ENCODE data around the gene RRP12. TPM values are rescaled to one million over a fixed set of nuclear protein-coding genes. Genes with fewer than 3 reads are reported as not detected.

Gene RRP12
- total and polyA plus RNA-seq, 3 experiments from 2014 or later = 11.6 to 111 (median 102) TPM

DNA sequence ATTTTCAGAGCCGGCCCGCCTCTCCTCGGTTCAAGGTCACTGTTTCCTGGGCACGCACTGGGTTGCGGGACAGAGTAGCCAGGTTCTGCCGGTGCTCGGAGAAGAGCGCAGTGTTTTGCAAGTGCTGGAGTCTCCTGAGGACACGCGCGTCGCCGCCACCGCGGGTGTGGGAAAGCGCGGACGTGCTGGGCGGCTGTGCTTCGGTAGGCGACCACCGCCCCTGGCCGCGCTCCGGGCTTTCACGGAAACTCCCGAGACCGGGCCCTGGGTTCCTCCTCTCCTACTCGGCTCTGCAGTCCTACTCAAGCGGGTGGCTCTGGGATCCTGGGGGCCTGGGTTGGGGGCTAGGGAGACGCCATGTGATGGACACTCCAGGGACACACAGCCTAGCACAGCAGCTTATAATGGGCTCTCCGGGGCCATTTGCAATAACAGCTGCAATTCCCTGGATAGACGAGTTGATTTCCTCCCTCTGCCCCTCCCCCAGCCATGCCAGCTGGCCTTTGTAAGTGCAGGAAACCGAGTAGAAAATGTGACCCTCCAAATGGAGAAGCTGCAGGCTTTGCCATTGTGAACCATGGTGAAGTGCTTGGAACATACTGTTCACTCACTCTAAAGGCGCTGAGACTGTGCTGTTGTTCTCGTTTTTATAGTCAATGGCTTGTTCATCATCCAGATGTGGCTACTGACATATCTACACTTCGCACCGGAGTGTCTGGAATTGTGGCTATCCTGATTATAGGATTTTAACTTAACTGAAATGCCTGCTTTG, 79.9 kb downstream of the RRP12 start:
- peak overlapping the region; percentile 91 to 98 (median 95) for H3K27ac Mint-ChIP-seq
- POLR2A ChIA-PET = interaction anchor here (1.5 kb wide), 1 partner anchor 12 kb away, joined by 11 read pairs; no protein-coding TSS in a partner anchor
- CTCF ChIA-PET = interaction anchor here (1.9 to 2.9 kb wide), 2 partner anchors 11 to 42 kb away, joined by 6 to 12 read pairs; no protein-coding TSS in a partner anchor
- peaks cover 0 to 1% of the 10 kb centered on the region in 2 donors for H3K27me3 Mint-ChIP-seq
- peak overlapping the region; percentile 70 for H3K4me3 ChIP-seq (ENCODE audit: low read length)
- peak overlapping the region; percentile 90 to 95 (median 91) for H3K4me3 Mint-ChIP-seq
- H3K9me3 ChIP-seq (ENCODE audit: low read length) = no peaks in the 10 kb centered on the region
- peaks cover 30 to 34% (median 32%) of the 10 kb centered on the region in 3 donors for H3K4me1 Mint-ChIP-seq
- H3K9me3 Mint-ChIP-seq = no peaks in the 10 kb centered on the region
- no peaks in the 10 kb centered on the region for H3K36me3 ChIP-seq (ENCODE audit: insufficient read depth, low read length)
- peak in 1 of 5 donors; percentile 15 for DNase-seq
- peak overlapping the region; percentile 99 for H3K27ac ChIP-seq (ENCODE audit: low read depth, low read length)
- H3K27me3 ChIP-seq (ENCODE audit: insufficient read depth, low read length, poor library complexity, severe bottlenecking) = no peaks in the 10 kb centered on the region
- H3K36me3 Mint-ChIP-seq = peaks cover 0 to 16% (median 0%) of the 10 kb centered on the region in 3 donors
- peaks cover 23% of the 10 kb centered on the region for H3K4me1 ChIP-seq (ENCODE audit: insufficient read depth, low read length)

DNA sequence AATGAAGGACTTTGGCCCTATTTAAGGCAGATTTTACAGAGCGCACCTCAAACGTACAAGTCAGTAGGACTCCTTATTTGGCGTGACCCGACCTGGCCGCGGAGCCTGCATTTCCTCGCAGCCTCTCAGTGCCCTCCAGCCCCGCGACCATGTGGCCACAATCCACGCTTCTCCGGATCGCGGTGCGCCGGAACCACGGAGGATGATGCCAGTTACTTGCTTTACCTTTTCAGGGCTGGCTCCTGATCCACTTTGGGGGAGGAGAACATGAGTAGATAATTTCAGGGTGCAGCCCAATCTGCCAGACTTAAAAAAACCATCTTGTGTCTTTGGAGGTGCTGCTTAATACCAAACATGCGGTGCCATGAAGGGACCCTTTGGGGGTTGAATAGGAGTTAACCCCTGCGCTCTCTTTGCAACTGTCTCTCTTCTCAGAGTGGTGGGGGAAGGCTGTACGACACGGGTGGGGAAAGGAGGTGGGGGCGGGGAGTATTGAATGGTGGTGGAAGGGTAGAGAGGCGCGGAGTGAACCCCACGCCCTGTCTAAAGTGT, 80.6 kb downstream of the RRP12 start:
- Histone ChIP-seq H3K27ac (ENCODE audit: low read depth, low read length) (peak overlapping the region; percentile 99), H3K9me3 (ENCODE audit: low read length) (no peaks in the 10 kb centered on the region), H3K27me3 (ENCODE audit: insufficient read depth, low read length, poor library complexity, severe bottlenecking) (no peaks in the 10 kb centered on the region), H3K4me3 (ENCODE audit: low read length) (peak overlapping the region; percentile 70), H3K4me1 (ENCODE audit: insufficient read depth, low read length) (peaks cover 23% of the 10 kb centered on the region), H3K36me3 (ENCODE audit: insufficient read depth, low read length) (no peaks in the 10 kb centered on the region)
- H3K9me3 Mint-ChIP-seq = no peaks in the 10 kb centered on the region
- peaks cover 0 to 1% of the 10 kb centered on the region in 2 donors for H3K27me3 Mint-ChIP-seq
- peaks cover 27 to 34% (median 32%) of the 10 kb centered on the region in 3 donors for H3K4me1 Mint-ChIP-seq
- peak overlapping the region; percentile 91 to 98 (median 95) for H3K27ac Mint-ChIP-seq
- H3K36me3 Mint-ChIP-seq = peaks cover 0 to 16% (median 0%) of the 10 kb centered on the region in 3 donors
- ChIA-PET POLR2A (interaction anchor here (0.6 to 3.5 kb wide), 6 partner anchors 8 to 109 kb away, joined by 3 to 75 read pairs (median 6); partner anchors contain the start of genes ARHGAP19 and FRAT2), CTCF (interaction anchor here (1.0 to 2.9 kb wide), 6 partner anchors 12 to 81 kb away, joined by 3 to 41 read pairs (median 6); partner anchors contain the start of genes FRAT2 and RRP12)
- H3K4me3 Mint-ChIP-seq = peak overlapping the region; percentile 90 to 95 (median 91)
- peak in 4 of 5 donors; percentile 4 to 60 (median 31) for DNase-seq

DNA sequence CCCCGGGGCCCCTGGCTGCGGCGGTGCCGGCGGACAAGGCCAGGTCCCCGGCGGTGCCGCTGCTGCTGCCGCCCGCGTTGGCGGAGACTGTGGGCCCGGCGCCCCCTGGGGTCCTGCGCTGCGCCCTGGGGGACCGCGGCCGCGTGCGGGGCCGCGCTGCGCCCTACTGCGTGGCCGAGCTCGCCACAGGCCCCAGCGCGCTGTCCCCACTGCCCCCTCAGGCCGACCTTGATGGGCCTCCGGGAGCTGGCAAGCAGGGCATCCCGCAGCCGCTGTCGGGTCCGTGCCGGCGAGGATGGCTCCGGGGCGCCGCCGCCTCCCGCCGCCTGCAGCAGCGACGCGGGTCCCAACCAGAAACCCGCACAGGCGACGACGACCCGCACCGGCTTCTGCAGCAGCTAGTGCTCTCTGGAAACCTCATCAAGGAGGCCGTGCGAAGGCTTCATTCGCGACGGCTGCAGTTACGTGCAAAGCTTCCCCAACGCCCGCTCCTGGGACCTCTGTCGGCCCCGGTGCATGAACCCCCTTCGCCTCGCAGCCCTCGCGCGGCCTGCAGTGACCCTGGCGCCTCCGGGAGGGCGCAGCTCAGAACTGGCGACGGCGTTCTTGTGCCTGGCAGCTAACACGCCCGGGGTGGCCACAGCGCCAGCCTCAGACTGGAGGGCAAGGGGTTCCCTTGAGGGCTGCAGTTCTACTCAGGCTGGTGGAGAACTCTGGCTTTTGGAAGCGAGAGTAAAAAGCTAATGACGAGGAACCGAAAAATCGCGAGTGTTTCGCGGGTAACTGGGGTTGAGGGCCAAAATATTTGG, 81.3 kb downstream of the RRP12 start:
- H3K36me3 ChIP-seq (ENCODE audit: insufficient read depth, low read length) = no peaks in the 10 kb centered on the region
- H3K4me1 ChIP-seq (ENCODE audit: insufficient read depth, low read length) = peaks cover 23% of the 10 kb centered on the region
- ChIA-PET POLR2A (interaction anchor here (0.6 to 3.5 kb wide), 8 partner anchors 9 to 125 kb away, joined by 3 to 75 read pairs (median 5); partner anchors contain the start of genes ARHGAP19, FRAT2 and RRP12), CTCF (interaction anchor here (1.0 to 2.9 kb wide), 7 partner anchors 12 to 82 kb away, joined by 3 to 41 read pairs (median 6); partner anchors contain the start of genes ARHGAP19, FRAT2 and RRP12)
- H3K4me3 ChIP-seq (ENCODE audit: low read length) = peak overlapping the region; percentile 70
- peak; percentile 49 to 80 (median 65) for DNase-seq
- peak overlapping the region; percentile 99 for H3K27ac ChIP-seq (ENCODE audit: low read depth, low read length)
- H3K27ac Mint-ChIP-seq = peak overlapping the region; percentile 91 to 98 (median 95)
- no peaks in the 10 kb centered on the region for H3K27me3 ChIP-seq (ENCODE audit: insufficient read depth, low read length, poor library complexity, severe bottlenecking)
- no peaks in the 10 kb centered on the region for H3K9me3 ChIP-seq (ENCODE audit: low read length)
- H3K9me3 Mint-ChIP-seq = no peaks in the 10 kb centered on the region
- H3K36me3 Mint-ChIP-seq = peaks cover 0 to 16% (median 0%) of the 10 kb centered on the region in 3 donors
- peaks cover 27 to 34% (median 32%) of the 10 kb centered on the region in 3 donors for H3K4me1 Mint-ChIP-seq
- H3K27me3 Mint-ChIP-seq = peaks cover 0 to 1% of the 10 kb centered on the region in 2 donors
- H3K4me3 Mint-ChIP-seq = peak overlapping the region; percentile 90 to 95 (median 91)

DNA sequence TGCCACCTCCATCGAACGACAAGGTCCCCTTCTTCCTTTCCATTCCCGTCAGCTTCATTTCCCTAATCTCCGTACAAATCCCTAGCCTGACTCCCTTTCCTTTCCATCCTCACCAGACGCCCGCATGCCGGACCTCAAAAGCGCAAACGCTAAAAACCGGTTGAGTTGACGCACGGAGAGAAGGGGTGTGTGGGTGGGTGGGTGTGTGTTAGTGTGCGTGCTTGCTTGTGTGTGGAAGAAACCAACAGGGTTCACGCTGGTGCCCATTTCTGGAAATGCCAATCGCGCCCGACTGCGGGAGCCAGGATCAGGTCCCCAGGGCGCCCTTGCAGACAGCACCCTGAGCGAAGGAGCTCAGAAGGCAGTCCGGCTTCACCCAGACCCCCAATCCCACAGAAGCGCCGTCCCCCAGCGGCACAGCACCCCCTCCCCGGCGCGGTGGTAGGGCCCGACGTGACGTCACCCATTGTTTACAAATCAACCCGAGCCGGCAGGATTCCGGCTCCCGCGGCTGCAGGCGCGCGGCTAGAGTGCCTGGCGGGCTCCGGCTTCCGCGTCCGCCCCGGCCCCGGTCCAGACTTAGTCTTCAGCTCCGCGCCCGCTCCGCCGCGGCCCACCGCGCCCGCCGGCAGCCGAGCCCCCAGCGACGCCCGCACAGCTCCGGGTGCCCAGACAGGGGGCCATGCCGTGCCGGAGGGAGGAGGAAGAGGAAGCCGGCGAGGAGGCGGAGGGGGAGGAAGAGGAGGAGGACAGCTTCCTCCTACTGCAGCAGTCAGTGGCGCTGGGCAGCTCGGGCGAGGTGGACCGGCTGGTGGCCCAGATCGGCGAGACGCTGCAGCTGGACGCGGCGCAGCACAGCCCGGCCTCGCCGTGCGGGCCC, 82.1 kb downstream of the RRP12 start, which contains the start of gene FRAT1:
TSS of gene FRAT1 (plus strand) at position 500 of the 880 bp plus-strand sequence. CDS start at position 683, 183 bp downstream.
- Histone ChIP-seq H3K27me3 (ENCODE audit: insufficient read depth, low read length, poor library complexity, severe bottlenecking) (no peaks in the 10 kb centered on the region), H3K4me1 (ENCODE audit: insufficient read depth, low read length) (peaks cover 23% of the 10 kb centered on the region), H3K27ac (ENCODE audit: low read depth, low read length) (peak within 1 kb of the TSS; percentile 99), H3K36me3 (ENCODE audit: insufficient read depth, low read length) (no peaks in the 10 kb centered on the region), H3K4me3 (ENCODE audit: low read length) (peak within 1 kb of the TSS; percentile 79), H3K9me3 (ENCODE audit: low read length) (no peaks in the 10 kb centered on the region)
- peak; percentile 86 to 96 (median 94) for DNase-seq
- POLR2A ChIA-PET = interaction anchor here (0.8 to 3.5 kb wide), 7 partner anchors 8 to 126 kb away, joined by 3 to 75 read pairs (median 6); partner anchors contain the start of genes ARHGAP19, FRAT2 and RRP12
- peak within 1 kb of the TSS; percentile 94 to 99 (median 95) for H3K4me3 Mint-ChIP-seq
- H3K27me3 Mint-ChIP-seq = peaks cover 0 to 1% of the 10 kb centered on the region in 2 donors
- peaks cover 0 to 16% (median 0%) of the 10 kb centered on the region in 3 donors for H3K36me3 Mint-ChIP-seq
- CTCF ChIA-PET = interaction anchor here (0.9 to 2.9 kb wide), 7 partner anchors 11 to 126 kb away, joined by 3 to 41 read pairs (median 6); partner anchors contain the start of genes ARHGAP19, FRAT2 and RRP12
- H3K9me3 Mint-ChIP-seq = no peaks in the 10 kb centered on the region
- peak within 1 kb of the TSS; percentile 97 to 100 (median 100) for H3K27ac Mint-ChIP-seq
- peaks cover 27 to 34% (median 32%) of the 10 kb centered on the region in 3 donors for H3K4me1 Mint-ChIP-seq

DNA sequence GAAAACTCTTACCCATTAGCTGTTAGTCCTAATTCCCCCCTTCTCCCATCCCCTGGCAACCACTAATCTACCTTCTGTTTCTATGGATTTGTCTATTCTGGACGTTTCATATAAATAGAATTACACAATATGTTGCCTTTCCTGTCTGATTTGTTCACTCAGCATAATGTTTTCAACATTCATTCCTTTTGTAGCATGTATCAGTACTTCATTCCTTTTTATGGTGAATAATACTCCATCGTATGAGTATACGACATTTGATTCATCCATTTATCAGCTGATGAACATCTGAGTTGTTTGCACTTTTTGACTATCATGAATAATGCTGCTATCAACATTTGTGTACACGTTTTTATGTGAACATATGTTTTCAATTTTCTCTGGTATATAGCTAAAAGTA, 86.5 kb downstream of the RRP12 start:
- ChIA-PET CTCF (interaction anchor here (1.5 kb wide), 1 partner anchor 19 kb away, joined by 5 read pairs; no protein-coding TSS in a partner anchor), POLR2A (no interaction called here)
- Histone ChIP-seq H3K36me3 (ENCODE audit: insufficient read depth, low read length) (no peaks in the 10 kb centered on the region), H3K4me1 (ENCODE audit: insufficient read depth, low read length) (no peaks in the 10 kb centered on the region), H3K4me3 (ENCODE audit: low read length) (no peak overlapping the region), H3K27ac (ENCODE audit: low read depth, low read length) (no peak overlapping the region), H3K9me3 (ENCODE audit: low read length) (no peaks in the 10 kb centered on the region), H3K27me3 (ENCODE audit: insufficient read depth, low read length, poor library complexity, severe bottlenecking) (no peaks in the 10 kb centered on the region)
- peaks cover 5 to 6% (median 6%) of the 10 kb centered on the region in 3 donors for H3K4me1 Mint-ChIP-seq
- DNase-seq = no peak
- no peak overlapping the region for H3K4me3 Mint-ChIP-seq
- peak overlapping the region in 1 of 8 donors; percentile 14 for H3K27ac Mint-ChIP-seq
- no peaks in the 10 kb centered on the region for H3K9me3 Mint-ChIP-seq
- H3K27me3 Mint-ChIP-seq = peaks cover 0 to 1% of the 10 kb centered on the region in 2 donors
- peaks cover 0 to 7% (median 0%) of the 10 kb centered on the region in 3 donors for H3K36me3 Mint-ChIP-seq

DNA sequence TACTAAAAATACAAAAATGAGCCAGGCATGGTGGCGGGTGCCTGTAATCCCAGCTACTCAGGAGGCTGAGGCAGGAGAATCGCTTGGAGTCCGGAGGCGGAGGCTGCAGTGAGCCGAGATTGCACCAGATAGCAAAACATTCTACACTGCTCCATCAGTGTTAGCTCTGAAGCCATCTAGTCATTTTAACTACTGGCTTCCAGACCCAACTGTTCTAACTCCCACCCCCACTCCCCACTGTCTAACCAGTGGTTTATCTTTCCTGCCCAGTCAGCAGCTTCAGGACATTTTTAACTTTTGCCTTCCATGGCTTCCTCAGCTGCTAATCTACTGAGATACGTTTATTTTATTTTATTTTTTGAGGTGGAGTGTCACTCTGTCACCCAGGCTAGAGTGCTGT, 88.2 kb downstream of the RRP12 start:
- Mint-ChIP-seq H3K27me3 (no peaks in the 10 kb centered on the region), H3K27ac (no peak overlapping the region), H3K4me1 (no peaks in the 10 kb centered on the region), H3K4me3 (no peak overlapping the region), H3K36me3 (no peaks in the 10 kb centered on the region), H3K9me3 (no peaks in the 10 kb centered on the region)
- H3K9me3 ChIP-seq (ENCODE audit: low read length) = no peaks in the 10 kb centered on the region
- no peaks in the 10 kb centered on the region for H3K4me1 ChIP-seq (ENCODE audit: insufficient read depth, low read length)
- no peak overlapping the region for H3K4me3 ChIP-seq (ENCODE audit: low read length)
- no peak for DNase-seq
- ChIA-PET POLR2A (interaction anchor here (0.6 kb wide), 1 partner anchor 45 kb away, joined by 6 read pairs; no protein-coding TSS in a partner anchor), CTCF (interaction anchor here (1.8 kb wide), 1 partner anchor 34 kb away, joined by 5 read pairs; no protein-coding TSS in a partner anchor)
- H3K27me3 ChIP-seq (ENCODE audit: insufficient read depth, low read length, poor library complexity, severe bottlenecking) = no peaks in the 10 kb centered on the region
- no peaks in the 10 kb centered on the region for H3K36me3 ChIP-seq (ENCODE audit: insufficient read depth, low read length)
- H3K27ac ChIP-seq (ENCODE audit: low read depth, low read length) = no peak overlapping the region

Measured in CD8-positive, alpha-beta memory T cell (primary cell).